B cell (primary cell): ENCODE measurements around the gene HCFC2.

Source experiments
- EZH2 ChIP-seq: IDR thresholded peaks from 2 replicates; pipeline ENCODE4 v1.6.1; 2012; ENCODE audit warnings: borderline replicate concordance, low read depth, mild to moderate bottlenecking, moderate library complexity, low read length; ENCODE audit not compliant: insufficient read depth, poor library complexity, severe bottlenecking
- TF ChIP-seq, protein P1 (sequence below): fragments of 200-600 bp; IDR thresholded peaks from one replicate; pipeline ENCODE4 v1.8.0; 2022; ENCODE audit warnings: antibody characterized with exemption, mild to moderate bottlenecking

DNA sequence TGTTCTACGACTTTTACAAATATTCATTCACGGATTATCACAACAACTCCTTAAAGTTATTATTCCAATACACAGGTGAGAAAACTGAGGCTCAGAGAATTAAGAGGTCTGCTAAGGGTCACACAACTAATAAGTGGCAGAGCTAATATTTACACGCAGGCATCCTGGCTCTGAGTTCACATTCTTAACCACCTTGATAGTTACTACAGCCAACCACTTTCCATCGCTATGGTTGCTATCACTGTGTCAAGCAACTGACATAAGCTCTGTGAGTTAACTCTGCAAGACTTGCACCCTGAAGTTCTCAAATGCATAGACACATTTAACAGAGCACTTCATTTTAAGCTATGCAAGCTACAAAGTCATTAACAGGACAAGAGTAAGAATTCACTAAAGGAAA, 18.0 kb upstream of the HCFC2 start:
- TF ChIP-seq, protein P1, sequence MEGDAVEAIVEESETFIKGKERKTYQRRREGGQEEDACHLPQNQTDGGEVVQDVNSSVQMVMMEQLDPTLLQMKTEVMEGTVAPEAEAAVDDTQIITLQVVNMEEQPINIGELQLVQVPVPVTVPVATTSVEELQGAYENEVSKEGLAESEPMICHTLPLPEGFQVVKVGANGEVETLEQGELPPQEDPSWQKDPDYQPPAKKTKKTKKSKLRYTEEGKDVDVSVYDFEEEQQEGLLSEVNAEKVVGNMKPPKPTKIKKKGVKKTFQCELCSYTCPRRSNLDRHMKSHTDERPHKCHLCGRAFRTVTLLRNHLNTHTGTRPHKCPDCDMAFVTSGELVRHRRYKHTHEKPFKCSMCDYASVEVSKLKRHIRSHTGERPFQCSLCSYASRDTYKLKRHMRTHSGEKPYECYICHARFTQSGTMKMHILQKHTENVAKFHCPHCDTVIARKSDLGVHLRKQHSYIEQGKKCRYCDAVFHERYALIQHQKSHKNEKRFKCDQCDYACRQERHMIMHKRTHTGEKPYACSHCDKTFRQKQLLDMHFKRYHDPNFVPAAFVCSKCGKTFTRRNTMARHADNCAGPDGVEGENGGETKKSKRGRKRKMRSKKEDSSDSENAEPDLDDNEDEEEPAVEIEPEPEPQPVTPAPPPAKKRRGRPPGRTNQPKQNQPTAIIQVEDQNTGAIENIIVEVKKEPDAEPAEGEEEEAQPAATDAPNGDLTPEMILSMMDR: no peak
- no peak for TF ChIP-seq EZH2
